H1 (cell line): ENCODE data around the gene IL3. TPM values are rescaled to one million over a fixed set of nuclear protein-coding genes. Genes with fewer than 3 reads are reported as not detected.

Experiments
- CTCF ChIA-PET: fragments of 300-600 bp; sonication (Branson Sonifier 250); formaldehyde crosslinking; loops from one replicate; lab custom pipeline; 2021; ENCODE audit not compliant: partially characterized antibody; lab: Charles Lee
- POLR2A ChIA-PET: fragments of 300-600 bp; sonication (Branson Sonifier 250); formaldehyde crosslinking; loops from one replicate; lab custom pipeline; 2021; ENCODE audit warnings: inconsistent platforms; ENCODE audit not compliant: partially characterized antibody; lab: Charles Lee
- DNase-seq, 2 experiments: peaks; one replicate each; pipeline versions ENCODE4 v3.0.0 to v3.0.0-alpha.2; 2010 to 2022; ENCODE audit warnings: low spot score in 2 of 2, low read depth in 1 of 2, mixed read lengths in 1 of 2
- FAIRE-seq: peaks from 2 replicates; lab custom pipeline; 2011; peaks lifted over from hg19 to GRCh38; lab: Jason Lieb, UNC
- H2AFZ ChIP-seq: 2 replicates; pipeline ENCODE4 v1.8.1; 2012; ENCODE audit warnings: low read length, inconsistent platforms
- H2AK5ac ChIP-seq: 2 replicates; pipeline ENCODE4 v1.6.1; 2013; ENCODE audit warnings: low read depth, low read length
- H2BK120ac ChIP-seq: replicated peaks from 2 replicates; pipeline ENCODE3; 2013; ENCODE audit warnings: low read depth, low read length, inconsistent platforms
- H2BK12ac ChIP-seq: 2 replicates; pipeline ENCODE4 v1.6.1; 2013; ENCODE audit warnings: low read depth, low read length
- H2BK15ac ChIP-seq: 2 replicates; pipeline ENCODE4 v1.6.1; 2013; ENCODE audit warnings: low read length
- H2BK20ac ChIP-seq: 2 replicates; pipeline ENCODE4 v1.6.1; 2013; ENCODE audit warnings: low read length
- H2BK5ac ChIP-seq: 2 replicates; pipeline ENCODE4 v1.6.1; 2013; ENCODE audit warnings: low read depth, low read length
- H3K14ac ChIP-seq: 2 replicates; pipeline ENCODE4 v1.6.1; 2013; ENCODE audit warnings: inconsistent platforms; ENCODE audit not compliant: insufficient read length
- H3K18ac ChIP-seq: 2 replicates; pipeline ENCODE4 v1.6.1; 2013; ENCODE audit warnings: low read length; ENCODE audit errors: extremely low read depth
- H3K23ac ChIP-seq: 2 replicates; pipeline ENCODE4 v1.6.1; 2013; ENCODE audit warnings: inconsistent platforms; ENCODE audit not compliant: insufficient read length
- H3K23me2 ChIP-seq: 2 replicates; pipeline ENCODE4 v1.6.1; 2013; ENCODE audit warnings: low read depth, low read length
- H3K27ac ChIP-seq: 2 replicates; pipeline ENCODE4 v1.6.1; 2011; ENCODE audit warnings: low read depth, low read length, inconsistent platforms
- H3K27me3 ChIP-seq, 4 experiments: replicated peaks in 1 of 4; 1 replicate in 1 of 4; 2 replicates in 3 of 4; pipeline versions ENCODE4 v1.6.1 to v1.8.1; 2011 to 2013; ENCODE audit warnings: low read length in 3 of 4, mild to moderate bottlenecking in 3 of 4, inconsistent platforms in 2 of 4, mixed read lengths in 2 of 4, moderate library complexity in 1 of 4; ENCODE audit not compliant: control insufficient read depth in 3 of 4, insufficient read depth in 3 of 4; ENCODE audit errors: extremely low read depth in 1 of 4
- H3K36me3 ChIP-seq, 4 experiments: 2 replicates each; pipeline versions ENCODE4 v1.6.1 to v1.8.1; 2011 to 2013; ENCODE audit warnings: mild to moderate bottlenecking in 4 of 4, low read length in 3 of 4, moderate library complexity in 2 of 4, control low read depth in 1 of 4, inconsistent platforms in 1 of 4; ENCODE audit not compliant: insufficient read depth in 4 of 4, control insufficient read depth in 2 of 4
- H3K4ac ChIP-seq: replicated peaks from 2 replicates; pipeline ENCODE3; 2013; ENCODE audit warnings: low read length, low read depth, mixed read lengths, inconsistent platforms; ENCODE audit not compliant: insufficient read length
- H3K4me1 ChIP-seq, 4 experiments: replicated peaks in 1 of 4; 1 replicate in 1 of 4; 2 replicates in 3 of 4; pipeline versions ENCODE4 v1.6.1 to v1.8.1; 2011 to 2013; ENCODE audit warnings: low read length in 3 of 4, inconsistent platforms in 2 of 4, mixed read lengths in 1 of 4; ENCODE audit not compliant: insufficient read depth in 4 of 4, control insufficient read depth in 3 of 4
- H3K4me2 ChIP-seq, 2 experiments: 2 replicates each; pipeline versions ENCODE4 v1.6.1 to v1.8.1; 2011 to 2013; ENCODE audit warnings: low read depth in 2 of 2, low read length in 2 of 2, control low read depth in 1 of 2, inconsistent platforms in 1 of 2, mild to moderate bottlenecking in 1 of 2; ENCODE audit not compliant: insufficient read depth in 1 of 2
- H3K4me3 ChIP-seq, 4 experiments: fragments of 200-600, 300-600 bp in 1 of 4; sonication (generic), shearing (Covaris generic), sonication (Bioruptor Twin) in 1 of 4; 2 replicates each; pipeline versions ENCODE4 v1.5.1 to v1.8.1; 2011 to 2016; ENCODE audit warnings: low read length in 4 of 4, low read depth in 3 of 4, control low read depth in 2 of 4, inconsistent platforms in 2 of 4, mild to moderate bottlenecking in 2 of 4, mixed read lengths in 1 of 4, moderate library complexity in 1 of 4; ENCODE audit not compliant: insufficient read depth in 2 of 4; ENCODE audit errors: extremely low read depth in 1 of 4
- H3K56ac ChIP-seq: replicated peaks from 2 replicates; pipeline ENCODE3; 2013; ENCODE audit warnings: low read depth, mild to moderate bottlenecking, mixed read lengths, low read length, inconsistent platforms; ENCODE audit not compliant: insufficient read length
- H3K79me1 ChIP-seq: 2 replicates; pipeline ENCODE4 v1.6.1; 2013; ENCODE audit warnings: low read depth, low read length, control low read depth
- H3K79me2 ChIP-seq, 2 experiments: 2 replicates each; pipeline versions ENCODE4 v1.6.1 to v1.8.1; 2012 to 2013; ENCODE audit warnings: low read length in 2 of 2, mild to moderate bottlenecking in 2 of 2, inconsistent platforms in 1 of 2; ENCODE audit not compliant: insufficient read depth in 2 of 2, control insufficient read depth in 1 of 2
- H3K9ac ChIP-seq, 4 experiments: replicated peaks in 1 of 4; 1 replicate in 1 of 4; 2 replicates in 3 of 4; pipeline versions ENCODE4 v1.6.1 to v1.8.1; 2011 to 2013; ENCODE audit warnings: low read depth in 3 of 4, low read length in 3 of 4, control low read depth in 2 of 4, mild to moderate bottlenecking in 2 of 4, moderate library complexity in 2 of 4, inconsistent platforms in 1 of 4; ENCODE audit errors: extremely low read depth in 1 of 4
- H3K9me3 ChIP-seq, 2 experiments: 2 replicates each; pipeline versions ENCODE4 v1.6.1 to v1.8.1; 2012 to 2013; ENCODE audit warnings: mild to moderate bottlenecking in 2 of 2, moderate library complexity in 2 of 2, control low read depth in 1 of 2, inconsistent platforms in 1 of 2, low read depth in 1 of 2, low read length in 1 of 2, mixed read lengths in 1 of 2; ENCODE audit not compliant: insufficient read depth in 2 of 2
- H4K20me1 ChIP-seq, 2 experiments: replicated peaks in 1 of 2; 2 replicates each; pipeline versions ENCODE3 to v1.8.1; 2011 to 2013; ENCODE audit warnings: inconsistent platforms in 2 of 2, low read length in 2 of 2, mild to moderate bottlenecking in 1 of 2; ENCODE audit not compliant: insufficient read depth in 2 of 2, control insufficient read depth in 1 of 2
- H4K5ac ChIP-seq: 2 replicates; pipeline ENCODE4 v1.6.1; 2013; ENCODE audit warnings: low read length, low read depth, mixed read lengths, inconsistent platforms; ENCODE audit not compliant: insufficient read length
- H4K8ac ChIP-seq: 2 replicates; pipeline ENCODE4 v1.8.0; 2013; ENCODE audit warnings: mild to moderate bottlenecking, moderate library complexity, low read length, inconsistent platforms; ENCODE audit not compliant: insufficient read depth; ENCODE audit errors: extremely low read depth
- H4K91ac ChIP-seq: replicated peaks from 2 replicates; pipeline ENCODE3; 2013; ENCODE audit warnings: low read length, mixed read lengths, inconsistent platforms; ENCODE audit not compliant: insufficient read length
- CEBPB ChIP-seq: IDR thresholded peaks from 2 replicates; pipeline ENCODE4 v1.6.1; 2012; ENCODE audit warnings: low read depth, low read length
- CTCF ChIP-seq, 3 experiments: IDR thresholded peaks; 1 replicate in 2 of 3; 2 replicates in 1 of 3; pipeline versions ENCODE4 v1.5.1 to v1.6.1; 2011; ENCODE audit warnings: low read length in 3 of 3, mild to moderate bottlenecking in 3 of 3, inconsistent platforms in 2 of 3, low read depth in 1 of 3, moderate library complexity in 1 of 3; ENCODE audit not compliant: insufficient read depth in 1 of 3; ENCODE audit errors: control extremely low read depth in 1 of 3
- FOSL1 ChIP-seq: IDR thresholded peaks from 2 replicates; pipeline ENCODE4 v1.6.1; 2011; ENCODE audit warnings: mild to moderate bottlenecking, low read depth, low read length, moderate library complexity; ENCODE audit not compliant: insufficient read depth
- NRF1 ChIP-seq: IDR thresholded peaks from 2 replicates; pipeline ENCODE4 v1.6.1; 2011; ENCODE audit warnings: mild to moderate bottlenecking, low read depth, low read length, improper control_type of control experiment
- RAD21 ChIP-seq, 2 experiments: IDR thresholded peaks in 1 of 2; conservative IDR thresholded peaks in 1 of 2; 2 replicates each; pipeline ENCODE4 v1.6.1; 2011; ENCODE audit warnings: low read depth in 2 of 2, low read length in 2 of 2, improper control_type of control experiment in 1 of 2, inconsistent platforms in 1 of 2, mild to moderate bottlenecking in 1 of 2, moderate library complexity in 1 of 2
- SIN3A ChIP-seq, 2 experiments: IDR thresholded peaks in 1 of 2; conservative IDR thresholded peaks in 1 of 2; 2 replicates each; pipeline ENCODE4 v1.6.1; 2011 to 2012; ENCODE audit warnings: low read length in 2 of 2, improper control_type of control experiment in 1 of 2, low read depth in 1 of 2, mild to moderate bottlenecking in 1 of 2
- SP1 ChIP-seq: IDR thresholded peaks from 2 replicates; pipeline ENCODE4 v1.6.1; 2011; ENCODE audit warnings: low read depth, low read length
- WGBS, 2 experiments: shearing (Covaris generic) in 1 of 2; methylation state at CpG; one replicate each; pipeline versions ENCODE4 v1.1.6 to v1.1.7; 2013 to 2015; ENCODE audit warnings: low lambda C conversion rate in 2 of 2, mixed read lengths in 2 of 2, inconsistent platforms in 1 of 2, low coverage in 1 of 2, missing lambda C conversion rate in 1 of 2; ENCODE audit not compliant: insufficient replicate concordance in 2 of 2, insufficient coverage in 1 of 2, insufficient read length in 1 of 2; ENCODE audit errors: extremely low coverage in 1 of 2, missing lambda C conversion rate in 1 of 2; 5-methylcytosine and 5-hydroxymethylcytosine counted together
- polyA plus RNA-seq, 7 experiments: library from polyadenylated mRNA; depleted of rRNA in 3 of 7; stranded (reverse) in 5 of 7; unstranded in 2 of 7; fragments of >200 nt in 5 of 7; fragments of 200-250 nt in 2 of 7; gene quantifications; 1 replicate in 5 of 7; 2 replicates in 1 of 7; 4 replicates in 1 of 7; pipeline versions ENCODE4 v1.2.1 to v1.2.3, GENCODE V29; 2011 to 2013; ENCODE audit warnings: missing spikeins in 2 of 7, mixed read lengths in 2 of 7
- total RNA-seq: library from RNA; stranded (reverse); fragmentation: NEBNext Ultra II Directional; extraction: Animal tissue kit (Norgen Biotek cat#: 25700); gene quantifications from 2 replicates; pipeline ENCODE4 v1.2.1, GENCODE V29; 2021

IL3 gene
- total and polyA plus RNA-seq, 2 of the 8 experiments (the other 6 are each of a cell fraction or from before 2014, with no cell fraction given), result not detected

DNA sequence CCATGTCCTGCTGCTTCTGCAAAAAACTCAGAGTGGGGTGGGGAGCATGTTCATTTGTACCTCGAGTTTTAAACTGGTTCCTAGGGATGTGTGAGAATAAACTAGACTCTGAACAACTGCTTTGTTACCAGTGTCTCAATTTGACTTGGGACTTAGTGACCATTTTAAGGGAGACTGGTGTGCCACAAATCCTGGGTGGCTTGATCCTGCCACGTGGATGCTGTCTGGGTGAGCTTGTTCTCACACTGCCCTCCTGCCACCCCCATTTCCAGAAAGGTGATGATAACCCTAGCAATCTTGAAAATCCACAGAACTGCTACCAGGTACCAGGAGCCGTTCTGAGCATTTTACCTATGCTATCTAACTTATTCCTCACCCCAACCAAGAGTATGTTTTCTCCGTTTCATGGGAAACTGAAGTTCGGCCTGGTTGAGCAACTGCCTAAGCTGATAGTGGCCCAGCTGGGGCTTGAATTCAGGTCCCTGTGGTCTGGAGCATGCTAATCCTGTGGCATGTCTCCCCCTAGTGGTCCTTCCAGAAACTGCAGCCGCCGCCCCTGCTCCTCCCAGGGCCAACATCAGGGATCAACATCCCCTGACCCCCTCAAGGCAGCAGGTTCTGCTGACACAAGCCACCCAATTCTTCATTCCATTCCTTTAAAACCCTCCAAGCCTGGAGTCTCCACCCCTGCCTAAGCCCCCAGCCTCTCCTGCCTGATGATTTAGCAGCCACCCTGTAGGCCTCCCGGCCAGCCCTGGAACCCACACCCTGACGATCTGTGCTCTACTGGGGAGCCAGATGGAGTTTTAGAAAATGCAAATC, 2.8 kb downstream of the IL3 start:
- POLR2A ChIA-PET, result interaction anchor here (1.3 kb wide), 1 partner anchor 52 kb away, joined by 6 read pairs; the partner anchor contains the start of gene ACSL6
- H3K79me1 ChIP-seq, result no peaks in the 10 kb centered on the region
- peak; percentile 91 to 92 for TF ChIP-seq RAD21 (IDR thresholded peaks at IDR 0.05 in 1 of 2, conservative IDR thresholded peaks at IDR 0.05 in 1 of 2; ENCODE audit: low read depth in 2 of 2, low read length in 2 of 2)
- no peak for TF ChIP-seq NRF1
- TF ChIP-seq SP1, result no peak
- TF ChIP-seq SIN3A (conservative IDR thresholded peaks at IDR 0.05 in 1 of 2, IDR thresholded peaks at IDR 0.05 in 1 of 2; ENCODE audit: low read depth in 1 of 2, low read length in 2 of 2), result 0 out of 4 replicates have a peak, but pooled peaks of 1 of the 2 experiments have one; percentile 29
- peak; percentile 87 for TF ChIP-seq CEBPB
- TF ChIP-seq FOSL1, result no peak
- peak in 2 of 3 experiments; percentile 85 to 95; a peak in 3 of 4 replicates for TF ChIP-seq CTCF (IDR thresholded peaks at IDR 0.05; ENCODE audit: control extremely low read depth in 1 of 3, insufficient read depth in 1 of 3, low read depth in 1 of 3, low read length in 3 of 3)

More for the DNA sequence above, 2.8 kb downstream of the IL3 start:
- H3K9me3 ChIP-seq, result no peaks in the 10 kb centered on the region
- H4K5ac ChIP-seq, result no peak overlapping the region
- H3K27me3 ChIP-seq, result no peaks in the 10 kb centered on the region
- H3K23ac ChIP-seq, result no peak overlapping the region
- no peak for FAIRE-seq
- WGBS, 2 experiments, result 60% methylated on average over 9 of the region's 9 CpGs; no CpG with 5 or more reads in 1 of the 2 experiments
- no peak overlapping the region for H4K8ac ChIP-seq
- no peak overlapping the region for H3K56ac ChIP-seq
- H2BK12ac ChIP-seq, result no peak overlapping the region; the same call in 1 of the 2 replicates
- no peak overlapping the region for H2AFZ ChIP-seq
- no peak overlapping the region for H2BK5ac ChIP-seq
- no peak overlapping the region for H3K4ac ChIP-seq
- no peaks in the 10 kb centered on the region; a peak in 1 of 7 replicates for H3K4me1 ChIP-seq
- H4K20me1 ChIP-seq, result no peaks in the 10 kb centered on the region
- H2BK20ac ChIP-seq, result no peak overlapping the region
- H3K27ac ChIP-seq, result no peak overlapping the region
- no peaks in the 10 kb centered on the region for H3K23me2 ChIP-seq
- H3K18ac ChIP-seq, result no peak overlapping the region
- no peak overlapping the region for H2AK5ac ChIP-seq
- no peak overlapping the region for H3K4me3 ChIP-seq
- H3K14ac ChIP-seq, result no peak overlapping the region
- H2BK15ac ChIP-seq, result no peak overlapping the region
- peak; percentile 43 to 98 for DNase-seq
- no peaks in the 10 kb centered on the region for H3K79me2 ChIP-seq
- no peak overlapping the region for H3K9ac ChIP-seq
- no peak overlapping the region for H4K91ac ChIP-seq
- H2BK120ac ChIP-seq, result no peak overlapping the region
- CTCF ChIA-PET, result interaction anchor here (0.5 to 6.3 kb wide), 54 partner anchors 9 to 728 kb away, joined by 3 to 39 read pairs (median 4); partner anchors contain the start of genes ACSL6, CSF2 and P4HA2
- no peak overlapping the region for H3K4me2 ChIP-seq
- no peaks in the 10 kb centered on the region for H3K36me3 ChIP-seq
